ENCODE data around the gene PTPRG.

GRCh38 chr3:62125380-62125779 is 564.0 kb downstream of the PTPRG start:
- TF ChIP-seq, protein P1, sequence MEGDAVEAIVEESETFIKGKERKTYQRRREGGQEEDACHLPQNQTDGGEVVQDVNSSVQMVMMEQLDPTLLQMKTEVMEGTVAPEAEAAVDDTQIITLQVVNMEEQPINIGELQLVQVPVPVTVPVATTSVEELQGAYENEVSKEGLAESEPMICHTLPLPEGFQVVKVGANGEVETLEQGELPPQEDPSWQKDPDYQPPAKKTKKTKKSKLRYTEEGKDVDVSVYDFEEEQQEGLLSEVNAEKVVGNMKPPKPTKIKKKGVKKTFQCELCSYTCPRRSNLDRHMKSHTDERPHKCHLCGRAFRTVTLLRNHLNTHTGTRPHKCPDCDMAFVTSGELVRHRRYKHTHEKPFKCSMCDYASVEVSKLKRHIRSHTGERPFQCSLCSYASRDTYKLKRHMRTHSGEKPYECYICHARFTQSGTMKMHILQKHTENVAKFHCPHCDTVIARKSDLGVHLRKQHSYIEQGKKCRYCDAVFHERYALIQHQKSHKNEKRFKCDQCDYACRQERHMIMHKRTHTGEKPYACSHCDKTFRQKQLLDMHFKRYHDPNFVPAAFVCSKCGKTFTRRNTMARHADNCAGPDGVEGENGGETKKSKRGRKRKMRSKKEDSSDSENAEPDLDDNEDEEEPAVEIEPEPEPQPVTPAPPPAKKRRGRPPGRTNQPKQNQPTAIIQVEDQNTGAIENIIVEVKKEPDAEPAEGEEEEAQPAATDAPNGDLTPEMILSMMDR (IDR thresholded peaks at IDR 0.05 in 4 of 5, conservative IDR thresholded peaks at IDR 0.05 in 1 of 5): no peak
- TF ChIP-seq POLR2A (IDR thresholded peaks at IDR 0.05): no peak
